Chondrocyte (in vitro differentiated cells): ENCODE data around the gene RAB44. TPM values are rescaled to one million over a fixed set of nuclear protein-coding genes. Genes with fewer than 3 reads are reported as not detected.
"Not testable (repeated sequence)": the region's sequence is repeated elsewhere in the genome, so short reads cannot be mapped to it uniquely, and the experiment has no call there.

Experiments used
- DNase-seq: peaks from one replicate; pipeline ENCODE4 v3.0.0; 2021; ENCODE audit warnings: mixed read lengths, low spot score
- H3K27ac Mint-ChIP-seq: one replicate; pipeline ENCODE4 v1.8.0; 2021; ENCODE audit warnings: mild to moderate bottlenecking, moderate library complexity, mixed read lengths; ENCODE audit not compliant: unreplicated experiment
- H3K27me3 Mint-ChIP-seq: 2 replicates; pipeline ENCODE4 v1.8.0; 2021; ENCODE audit warnings: low read depth, mixed read lengths
- H3K36me3 Mint-ChIP-seq: 2 replicates; pipeline ENCODE4 v1.8.0; 2021; ENCODE audit warnings: low read depth, mixed read lengths
- H3K4me1 Mint-ChIP-seq: 2 replicates; pipeline ENCODE4 v1.8.0; 2021; ENCODE audit warnings: low read depth, mild to moderate bottlenecking, mixed read lengths
- H3K4me3 Mint-ChIP-seq: one replicate; pipeline ENCODE4 v1.8.0; 2021; ENCODE audit warnings: mild to moderate bottlenecking, moderate library complexity, mixed read lengths; ENCODE audit not compliant: unreplicated experiment
- H3K9me3 Mint-ChIP-seq: 2 replicates; pipeline ENCODE4 v1.8.0; 2021; ENCODE audit warnings: low read depth, mixed read lengths
- total RNA-seq: library from RNA; stranded (reverse); gene quantifications from 3 replicates; pipeline ENCODE4 v1.2.1, GENCODE V29; 2021
- TF ChIP-seq, protein P1 (sequence below): fragments of 200-600 bp; sonication (generic); IDR thresholded peaks from 2 replicates; pipeline ENCODE4 v1.5.0; 2021; ENCODE audit warnings: antibody characterized with exemption, mild to moderate bottlenecking, moderate library complexity

RAB44 gene
- total RNA-seq, 1 donor from 2014 or later: not detected

DNA sequence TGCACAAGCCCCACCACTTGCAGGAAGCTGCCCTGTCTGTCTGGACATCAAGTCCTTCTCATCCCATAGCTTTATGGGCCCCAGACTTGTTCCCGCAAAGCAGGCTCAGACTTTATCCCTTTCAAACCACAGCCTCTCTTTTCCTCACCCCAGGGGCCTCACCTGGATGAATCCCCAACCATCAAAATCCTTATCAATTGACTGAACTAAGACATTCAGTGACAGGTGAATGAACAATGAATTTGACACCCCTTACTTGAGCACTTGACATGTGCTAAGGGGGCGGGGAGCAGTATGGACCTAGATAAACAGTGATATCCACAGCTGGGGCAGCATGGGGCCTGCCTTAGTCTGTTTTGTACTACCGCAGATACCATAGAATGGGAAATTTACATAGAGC, 5.0 kb downstream of the RAB44 start:
- Mint-ChIP-seq H3K27ac (no peak overlapping the region), H3K36me3 (no peaks in the 10 kb centered on the region), H3K4me1 (peaks cover 6% of the 10 kb centered on the region), H3K4me3 (no peak overlapping the region), H3K9me3 (no peaks in the 10 kb centered on the region), H3K27me3 (peaks cover 8% of the 10 kb centered on the region)
- TF ChIP-seq, protein P1, sequence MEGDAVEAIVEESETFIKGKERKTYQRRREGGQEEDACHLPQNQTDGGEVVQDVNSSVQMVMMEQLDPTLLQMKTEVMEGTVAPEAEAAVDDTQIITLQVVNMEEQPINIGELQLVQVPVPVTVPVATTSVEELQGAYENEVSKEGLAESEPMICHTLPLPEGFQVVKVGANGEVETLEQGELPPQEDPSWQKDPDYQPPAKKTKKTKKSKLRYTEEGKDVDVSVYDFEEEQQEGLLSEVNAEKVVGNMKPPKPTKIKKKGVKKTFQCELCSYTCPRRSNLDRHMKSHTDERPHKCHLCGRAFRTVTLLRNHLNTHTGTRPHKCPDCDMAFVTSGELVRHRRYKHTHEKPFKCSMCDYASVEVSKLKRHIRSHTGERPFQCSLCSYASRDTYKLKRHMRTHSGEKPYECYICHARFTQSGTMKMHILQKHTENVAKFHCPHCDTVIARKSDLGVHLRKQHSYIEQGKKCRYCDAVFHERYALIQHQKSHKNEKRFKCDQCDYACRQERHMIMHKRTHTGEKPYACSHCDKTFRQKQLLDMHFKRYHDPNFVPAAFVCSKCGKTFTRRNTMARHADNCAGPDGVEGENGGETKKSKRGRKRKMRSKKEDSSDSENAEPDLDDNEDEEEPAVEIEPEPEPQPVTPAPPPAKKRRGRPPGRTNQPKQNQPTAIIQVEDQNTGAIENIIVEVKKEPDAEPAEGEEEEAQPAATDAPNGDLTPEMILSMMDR: no peak
- no peak for DNase-seq

GRCh38 chr6:36703081-36703606, 5.5 kb downstream of the RAB44 start:
- no peaks in the 10 kb centered on the region for H3K36me3 Mint-ChIP-seq
- no peak overlapping the region for H3K27ac Mint-ChIP-seq

DNA sequence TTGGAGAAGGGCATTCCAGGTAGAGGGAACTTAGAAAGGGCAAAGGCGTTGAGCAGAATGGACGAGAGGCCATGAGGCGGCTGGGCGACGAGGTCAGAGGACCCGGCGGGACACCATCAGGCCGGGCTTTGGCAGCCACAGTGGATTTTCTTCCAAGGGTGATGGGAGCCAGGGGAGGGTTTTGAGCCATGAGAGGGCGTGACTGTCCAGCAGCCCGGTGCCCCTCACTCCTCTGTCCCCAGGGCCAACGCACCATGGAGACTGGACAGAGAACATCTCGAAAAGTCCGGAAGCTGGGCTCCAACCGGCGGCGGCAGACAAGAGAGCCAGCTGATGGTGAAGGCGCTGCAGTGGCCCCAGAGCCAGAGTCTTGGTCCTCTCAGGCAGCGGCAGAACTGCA, 6.4 kb downstream of the RAB44 start:
- Mint-ChIP-seq H3K9me3 (no peaks in the 10 kb centered on the region), H3K27ac (no peak overlapping the region), H3K27me3 (peaks cover 3% of the 10 kb centered on the region), H3K4me1 (peaks cover 6% of the 10 kb centered on the region), H3K36me3 (no peaks in the 10 kb centered on the region), H3K4me3 (no peak overlapping the region)
- DNase-seq: no peak
- TF ChIP-seq, protein P1: no peak

More at GRCh38 chr6:36703081-36703606, 5.5 kb downstream of the RAB44 start:
- Mint-ChIP-seq H3K9me3 (no peaks in the 10 kb centered on the region), H3K27me3 (peaks cover 8% of the 10 kb centered on the region), H3K4me3 (no peak overlapping the region), H3K4me1 (peaks cover 6% of the 10 kb centered on the region)
- DNase-seq: no peak
- TF ChIP-seq, protein P1: no peak

DNA sequence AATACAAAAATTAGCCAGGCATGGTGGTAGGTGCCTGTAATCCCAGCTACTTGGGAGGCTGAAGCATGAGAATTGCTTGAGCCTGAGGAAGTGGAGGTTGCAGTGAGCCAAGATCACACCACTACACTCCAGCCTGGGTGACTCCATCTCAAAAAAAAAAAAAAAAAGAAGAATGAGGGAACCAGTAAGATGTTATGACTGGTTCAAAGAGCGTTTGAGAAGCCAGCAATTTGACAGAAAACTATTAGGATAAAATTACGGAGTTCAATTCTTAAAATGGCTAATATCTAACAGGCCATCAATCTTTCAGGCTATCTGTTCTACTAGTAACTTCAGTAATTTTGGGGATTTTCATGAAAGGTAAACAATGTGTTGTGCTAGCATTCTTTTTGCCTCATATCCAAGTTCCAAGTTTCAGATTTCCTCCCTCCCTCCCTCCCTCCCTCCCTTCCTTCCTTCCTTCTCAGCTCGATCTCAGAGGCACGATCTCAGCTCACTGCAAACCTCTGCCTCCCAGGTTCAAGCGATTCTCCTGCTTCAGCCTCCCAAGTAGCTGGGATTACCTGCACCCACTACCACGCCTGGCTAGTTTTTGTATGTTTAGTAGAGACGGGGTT, 7.4 kb downstream of the RAB44 start:
- not testable (repeated sequence) for DNase-seq, H3K9me3 Mint-ChIP-seq, H3K36me3 Mint-ChIP-seq, H3K4me1 Mint-ChIP-seq, H3K27ac Mint-ChIP-seq, H3K27me3 Mint-ChIP-seq, H3K4me3 Mint-ChIP-seq

DNA sequence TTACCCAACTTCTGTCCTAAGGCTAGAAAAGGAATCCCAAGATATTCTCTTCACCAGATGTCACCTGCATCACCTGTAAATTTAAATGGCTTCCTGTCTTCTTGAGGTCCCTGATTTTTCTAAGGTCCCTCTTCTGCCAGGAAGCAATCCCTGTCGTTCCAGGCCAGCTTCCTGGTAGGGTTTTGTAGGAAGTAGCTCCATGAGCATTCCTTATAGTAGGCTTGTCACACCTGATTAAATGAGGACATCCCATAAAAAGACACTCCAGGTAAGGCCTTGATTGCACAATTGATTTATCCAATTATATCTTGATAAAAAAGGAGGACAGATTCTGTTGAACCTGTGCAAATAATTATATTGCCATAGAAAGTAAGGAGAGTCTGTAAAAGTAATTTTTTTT, 8.7 kb downstream of the RAB44 start:
- Mint-ChIP-seq H3K9me3 (no peaks in the 10 kb centered on the region), H3K36me3 (no peaks in the 10 kb centered on the region), H3K27me3 (peaks cover 2% of the 10 kb centered on the region), H3K4me3 (no peak overlapping the region), H3K27ac (no peak overlapping the region), H3K4me1 (peaks cover 2% of the 10 kb centered on the region)
- DNase-seq: no peak
- TF ChIP-seq, protein P1: no peak

DNA sequence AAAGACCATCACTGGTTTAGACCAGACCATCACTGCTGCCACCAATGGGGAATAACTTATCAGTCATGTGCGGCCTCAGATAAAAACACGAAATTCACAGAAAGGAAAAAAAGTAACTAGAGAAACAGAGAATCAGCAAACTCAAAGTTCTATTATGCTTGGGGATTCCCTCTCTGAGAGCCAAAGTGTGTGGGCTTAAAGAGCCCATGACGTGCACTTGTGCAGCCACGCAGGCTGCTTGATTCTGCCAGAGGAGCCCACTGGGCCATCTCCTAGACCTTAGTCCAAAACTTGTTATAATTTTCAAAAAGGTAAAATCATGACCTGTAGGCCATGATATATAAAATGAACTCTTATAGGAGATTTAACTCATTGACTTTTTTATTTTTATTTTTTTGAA, 15.2 kb downstream of the RAB44 start:
- H3K27me3 Mint-ChIP-seq: no peaks in the 10 kb centered on the region
- no peak overlapping the region for H3K27ac Mint-ChIP-seq
- no peaks in the 10 kb centered on the region for H3K36me3 Mint-ChIP-seq
- no peak overlapping the region for H3K4me3 Mint-ChIP-seq
- no peaks in the 10 kb centered on the region for H3K9me3 Mint-ChIP-seq
- H3K4me1 Mint-ChIP-seq: peaks cover 5% of the 10 kb centered on the region
- DNase-seq: no peak
- TF ChIP-seq, protein P1: no peak
